Hindlimb muscle (tissue), 1 donor: ENCODE data around the gene ZNF554. TPM values are rescaled to one million over a fixed set of nuclear protein-coding genes. Genes with fewer than 3 reads are reported as not detected.

Experiments
- DNase-seq: peaks from one replicate; pipeline ENCODE4 v3.0.0-alpha.2; 2013
- polyA plus RNA-seq: library from polyadenylated mRNA; unstranded; fragments of 120-200 nt; gene quantifications from one replicate; pipeline ENCODE4 v1.2.1, GENCODE V29; 2013; ENCODE audit not compliant: insufficient read length

Gene ZNF554
- polyA plus RNA-seq = 7.2 TPM

GRCh38 chr19:2819540-2820111, at the start of gene ZNF554:
Gene ZNF554, plus strand, starts transcription at chr19:2819868. Its CDS starts 204 bp downstream, at chr19:2820072.
- peak; percentile 96 for DNase-seq

GRCh38 chr19:2770055-2771013, 49.3 kb upstream of the ZNF554 start:
- peak; percentile 67 for DNase-seq

GRCh38 chr19:2771786-2772674, 47.6 kb upstream of the ZNF554 start:
- peak; percentile 24 for DNase-seq

GRCh38 chr19:2774083-2774679, 45.5 kb upstream of the ZNF554 start:
- DNase-seq = no peak

GRCh38 chr19:2774953-2775555, 44.6 kb upstream of the ZNF554 start:
- DNase-seq = no peak

GRCh38 chr19:2775556-2776430, 43.9 kb upstream of the ZNF554 start:
- no peak for DNase-seq

GRCh38 chr19:2777952-2778683, 41.5 kb upstream of the ZNF554 start:
- no peak for DNase-seq

- no peak for DNase-seq
Measured at GRCh38 chr19:2779121-2779740, 40.4 kb upstream of the ZNF554 start.

- no peak for DNase-seq
Measured at GRCh38 chr19:2780284-2780683, 39.4 kb upstream of the ZNF554 start.

GRCh38 chr19:2782329-2782935, 37.2 kb upstream of the ZNF554 start:
- DNase-seq = no peak

GRCh38 chr19:2782936-2783780, 36.5 kb upstream of the ZNF554 start, which contains the start of gene SGTA:
Gene SGTA, minus strand, starts transcription at chr19:2783273. Its CDS starts 14,205 bp downstream, at chr19:2769068.
- peak; percentile 96 for DNase-seq

- no peak for DNase-seq
Measured at GRCh38 chr19:2783781-2784145, 35.9 kb upstream of the ZNF554 start.

GRCh38 chr19:2785244-2785997, 34.2 kb upstream of the ZNF554 start, which contains the start of gene THOP1:
Gene THOP1, plus strand, starts transcription at chr19:2785503. Its CDS starts 160 bp downstream, at chr19:2785663.
- DNase-seq = peak; percentile 99

- no peak for DNase-seq
Measured at GRCh38 chr19:2787115-2787514, 32.6 kb upstream of the ZNF554 start.

GRCh38 chr19:2788237-2788636, 31.4 kb upstream of the ZNF554 start:
- DNase-seq = no peak

- DNase-seq = no peak
Measured at GRCh38 chr19:2790194-2790556, 29.5 kb upstream of the ZNF554 start.

- DNase-seq = no peak
Measured at GRCh38 chr19:2790557-2791271, 29.0 kb upstream of the ZNF554 start.
